GM20431 (cell line): ENCODE measurements around the gene MINPP1.
"Not testable (repeated sequence)": the region's sequence is repeated elsewhere in the genome, so short reads cannot be mapped to it uniquely, and the experiment has no call there.

Experiments
- in situ Hi-C: fragments of 300-500 bp; cut with MseI, MboI; formaldehyde crosslinking; loops from one replicate; pipeline ENCODE4 v1.15.0; 2020; ENCODE audit warnings: low sequenced_read_pairs; ENCODE audit not compliant: unreplicated experiment

MINPP1 gene, protein sequence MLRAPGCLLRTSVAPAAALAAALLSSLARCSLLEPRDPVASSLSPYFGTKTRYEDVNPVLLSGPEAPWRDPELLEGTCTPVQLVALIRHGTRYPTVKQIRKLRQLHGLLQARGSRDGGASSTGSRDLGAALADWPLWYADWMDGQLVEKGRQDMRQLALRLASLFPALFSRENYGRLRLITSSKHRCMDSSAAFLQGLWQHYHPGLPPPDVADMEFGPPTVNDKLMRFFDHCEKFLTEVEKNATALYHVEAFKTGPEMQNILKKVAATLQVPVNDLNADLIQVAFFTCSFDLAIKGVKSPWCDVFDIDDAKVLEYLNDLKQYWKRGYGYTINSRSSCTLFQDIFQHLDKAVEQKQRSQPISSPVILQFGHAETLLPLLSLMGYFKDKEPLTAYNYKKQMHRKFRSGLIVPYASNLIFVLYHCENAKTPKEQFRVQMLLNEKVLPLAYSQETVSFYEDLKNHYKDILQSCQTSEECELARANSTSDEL

GRCh38 chr10:87504640-87505365, at the start of gene MINPP1:
MINPP1 (plus strand) TSS chr10:87504893; CDS start chr10:87504916, 23 bp downstream.
- in situ Hi-C loops: no loop called here

DNA sequence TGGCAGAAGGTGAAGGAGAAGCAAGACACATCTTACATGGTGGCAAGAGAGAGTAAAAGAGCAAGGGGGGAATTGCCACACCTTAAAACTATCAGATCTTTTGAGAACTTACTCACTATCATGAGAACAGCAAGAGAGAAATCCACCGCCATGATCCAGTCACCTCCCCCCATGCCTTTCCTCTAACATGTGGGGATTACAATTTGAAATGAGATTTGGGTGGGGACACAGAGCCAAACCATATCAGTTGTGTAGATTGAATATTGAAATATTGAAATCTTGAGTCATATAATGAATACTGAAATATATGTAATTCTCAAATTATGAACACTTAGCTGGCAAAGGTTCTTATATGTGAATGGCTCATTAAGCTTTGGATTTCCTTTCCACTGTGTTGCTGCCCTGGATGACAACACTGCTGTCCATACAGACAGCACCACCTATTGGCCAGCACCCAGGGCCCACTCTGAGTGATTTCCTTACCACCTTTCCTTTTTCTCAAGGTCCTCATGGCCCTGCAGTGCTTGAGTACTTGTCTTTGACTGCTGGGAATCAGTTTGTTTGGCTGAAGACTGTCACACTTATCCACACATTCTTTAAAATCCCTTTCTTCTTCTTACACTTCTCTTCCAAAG, 48.0 kb upstream of the MINPP1 start:
- in situ Hi-C loops: not testable (repeated sequence)

DNA sequence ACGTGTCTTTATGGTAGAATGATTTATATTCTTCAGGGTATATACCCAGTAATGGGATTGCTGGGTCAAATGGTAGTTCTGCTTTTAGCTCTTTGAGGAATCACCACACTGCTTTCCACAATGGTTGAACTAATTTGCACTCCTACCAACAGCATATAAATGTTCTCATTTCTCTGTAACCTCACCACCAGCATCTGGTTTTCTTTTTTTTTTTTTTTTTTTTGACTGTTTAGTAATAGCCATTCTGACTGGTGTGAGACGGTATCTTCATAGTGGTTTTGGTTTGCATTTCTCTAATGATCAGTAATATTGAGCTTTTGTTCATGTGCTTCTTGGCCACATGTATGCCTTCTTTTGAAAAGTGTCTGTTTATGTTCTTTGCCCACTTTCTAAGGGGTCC, 42.9 kb upstream of the MINPP1 start:
- in situ Hi-C loops: not testable (repeated sequence)

DNA sequence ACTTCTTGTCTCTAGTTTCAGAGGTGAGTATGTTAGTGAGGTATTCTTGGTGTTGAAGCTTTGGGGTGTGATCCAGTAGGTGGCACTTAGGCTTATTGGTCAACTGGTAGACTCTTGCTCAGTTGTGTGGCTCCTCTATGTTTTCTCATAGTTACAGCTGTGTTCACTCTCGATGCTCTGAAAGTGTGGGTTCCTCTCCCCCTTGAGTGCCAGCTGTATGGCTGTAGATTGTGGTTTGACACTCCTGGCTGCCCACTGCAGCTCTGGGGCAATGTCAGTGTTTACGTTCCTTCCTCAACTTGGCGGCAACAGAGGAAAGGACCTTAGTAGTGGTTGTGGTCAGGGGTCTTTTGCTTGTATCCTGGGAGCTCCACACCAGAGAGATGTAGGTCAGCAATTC, 37.8 kb upstream of the MINPP1 start:
- in situ Hi-C loops: not testable (repeated sequence)

DNA sequence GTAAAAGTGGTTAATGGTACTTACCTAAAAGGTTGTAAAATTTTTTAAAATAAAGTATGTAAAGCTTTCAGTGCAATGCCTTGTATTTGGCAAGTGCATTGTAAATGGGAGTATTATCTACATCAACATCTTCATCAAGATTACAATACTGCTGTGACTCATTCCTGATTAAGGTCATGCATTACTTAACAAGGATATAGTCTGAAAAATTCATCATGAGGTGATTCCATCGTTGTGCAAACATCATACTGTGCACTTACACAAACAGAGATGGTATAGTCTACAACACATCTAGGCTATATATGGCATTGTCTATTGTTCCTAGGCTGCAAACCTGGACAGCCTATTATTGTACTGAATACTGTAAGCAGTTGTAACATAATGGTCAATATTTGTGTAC, 16.0 kb upstream of the MINPP1 start:
- in situ Hi-C loops: not testable (repeated sequence)

GRCh38 chr10:87490285-87490684, 14.4 kb upstream of the MINPP1 start:
- in situ Hi-C loops: not testable (repeated sequence)

DNA sequence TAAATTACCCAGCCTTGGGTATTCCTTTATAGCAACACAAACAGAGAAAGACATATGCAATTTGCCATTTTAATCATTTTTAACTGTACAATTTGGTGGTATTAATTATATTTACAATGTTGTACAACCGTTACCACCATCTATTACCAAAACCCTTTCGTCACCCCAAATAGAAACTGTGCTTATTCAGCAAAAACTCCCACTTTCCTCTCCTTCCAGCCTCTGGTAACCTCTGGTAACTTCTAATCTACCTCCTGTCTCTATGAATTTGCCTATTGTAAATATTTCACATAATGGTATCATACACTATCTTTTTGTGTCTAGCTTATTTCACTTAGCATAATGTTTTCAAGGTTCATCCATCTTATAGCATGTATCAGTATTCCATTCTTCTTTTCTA, 12.2 kb upstream of the MINPP1 start:
- in situ Hi-C loops: not testable (repeated sequence)

GRCh38 chr10:87495446-87495845, 9.2 kb upstream of the MINPP1 start:
- in situ Hi-C loops: not testable (repeated sequence)

- in situ Hi-C loops: not testable (repeated sequence)
These were observed 7.3 kb upstream of the MINPP1 start for GRCh38 chr10:87497386-87497785.

- in situ Hi-C loops: not testable (repeated sequence)
These were observed 6.4 kb upstream of the MINPP1 start for GRCh38 chr10:87498106-87498789.

DNA sequence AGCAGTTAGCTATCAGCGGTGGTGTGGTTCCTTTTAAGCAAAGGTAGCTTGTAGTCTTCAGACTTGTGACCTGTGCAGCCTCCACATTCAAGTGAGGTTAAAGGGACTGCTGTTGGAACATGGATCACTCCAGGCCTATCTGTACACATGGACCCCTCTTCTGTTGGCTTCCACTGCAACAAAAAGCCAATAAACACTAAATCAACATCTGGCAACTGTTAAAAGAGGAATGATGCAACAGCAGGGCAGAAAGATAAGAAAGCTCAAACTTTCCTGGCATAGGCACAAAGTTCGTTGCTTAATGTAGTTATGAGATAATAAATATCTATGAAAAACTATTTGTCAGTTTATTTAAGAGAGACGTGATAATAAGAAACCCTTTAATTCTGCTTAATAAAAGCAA, 4.0 kb upstream of the MINPP1 start:
- in situ Hi-C loops: no loop called here

DNA sequence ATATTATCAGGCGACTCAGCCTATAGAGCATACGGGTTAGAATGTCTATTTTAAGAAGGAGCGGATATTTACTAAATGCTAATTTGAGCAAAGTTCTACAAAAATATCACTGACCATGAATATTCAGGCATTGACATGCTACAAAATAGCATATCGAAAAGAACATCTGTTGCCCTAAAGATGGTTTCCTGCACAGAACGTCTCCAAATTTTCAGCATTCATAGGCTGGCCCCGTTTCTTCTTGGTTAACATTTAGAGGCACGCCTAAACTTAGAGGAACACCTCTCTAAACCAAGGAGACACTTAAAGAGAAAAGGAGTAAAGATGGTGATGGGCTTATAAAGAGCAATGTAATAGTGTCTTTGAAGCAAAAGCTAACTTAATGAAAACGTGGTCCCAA, 1.3 kb upstream of the MINPP1 start:
- in situ Hi-C loops: no loop called here

- in situ Hi-C loops: no loop called here
These were observed 807 bp upstream of the MINPP1 start for GRCh38 chr10:87503886-87504285.

GRCh38 chr10:87504307-87504639, 420 bp upstream of the MINPP1 start:
- in situ Hi-C loops: no loop called here

DNA sequence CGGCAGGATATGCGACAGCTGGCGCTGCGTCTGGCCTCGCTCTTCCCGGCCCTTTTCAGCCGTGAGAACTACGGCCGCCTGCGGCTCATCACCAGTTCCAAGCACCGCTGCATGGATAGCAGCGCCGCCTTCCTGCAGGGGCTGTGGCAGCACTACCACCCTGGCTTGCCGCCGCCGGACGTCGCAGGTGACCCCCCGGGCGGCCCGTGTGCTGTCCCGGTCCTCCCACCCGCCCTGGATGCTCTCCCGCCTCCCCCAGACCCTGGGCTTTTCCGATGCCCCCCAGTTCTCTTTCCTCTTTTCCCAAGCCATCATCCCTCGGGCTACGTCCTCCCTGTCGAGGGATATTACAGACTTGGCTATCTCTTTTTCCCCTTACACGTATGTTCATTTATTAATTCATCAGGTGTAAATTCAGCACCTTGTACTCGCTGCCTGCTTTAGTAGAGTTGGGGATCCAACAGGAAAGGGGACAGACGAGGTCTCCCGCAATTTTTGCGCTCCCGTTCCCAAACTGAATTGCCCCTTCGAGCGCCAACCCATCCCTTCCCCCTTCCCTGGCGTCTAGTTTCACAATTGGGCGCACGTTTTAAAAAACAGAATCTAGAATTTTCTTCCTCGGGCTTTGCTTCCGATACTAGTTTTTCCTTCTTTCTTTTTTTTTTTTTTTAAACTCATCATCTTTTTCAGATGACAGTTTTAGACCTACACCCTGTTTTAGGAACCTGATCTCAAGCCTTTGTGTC, 846 bp downstream of the MINPP1 start:
- in situ Hi-C loops: no loop called here

GRCh38 chr10:87506956-87507355, 2.3 kb downstream of the MINPP1 start:
- in situ Hi-C loops: no loop called here

DNA sequence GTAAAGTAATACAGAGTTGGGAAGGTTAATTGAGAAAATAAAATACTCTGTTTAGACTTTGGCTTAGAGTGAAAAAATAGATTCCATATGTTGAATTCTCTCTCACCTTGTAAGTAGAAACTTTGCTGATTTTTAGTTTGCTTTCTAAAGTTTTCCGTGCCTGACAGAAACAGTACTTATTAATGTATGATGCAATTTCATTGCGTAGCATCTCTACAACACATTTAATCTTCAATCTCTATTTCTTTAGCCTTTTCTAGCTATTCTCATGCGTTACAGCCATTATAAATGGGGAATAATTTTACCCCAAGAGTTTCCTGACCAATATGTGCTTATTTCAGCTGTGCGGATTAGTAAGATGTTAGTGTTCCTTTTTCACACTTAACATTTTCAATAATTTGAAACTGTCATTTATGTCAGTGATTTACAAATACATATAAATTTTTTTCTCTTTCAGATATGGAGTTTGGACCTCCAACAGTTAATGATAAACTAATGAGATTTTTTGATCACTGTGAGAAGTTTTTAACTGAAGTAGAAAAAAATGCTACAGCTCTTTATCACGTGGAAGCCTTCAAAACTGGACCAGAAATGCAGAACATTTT, 3.3 kb downstream of the MINPP1 start:
- in situ Hi-C loops: no loop called here

GRCh38 chr10:87508837-87509236, 4.1 kb downstream of the MINPP1 start:
- in situ Hi-C loops: no loop called here

GRCh38 chr10:87510025-87510424, 5.3 kb downstream of the MINPP1 start:
- in situ Hi-C loops: no loop called here
